Measurements from ENCODE around the gene SACM1L.

DNA sequence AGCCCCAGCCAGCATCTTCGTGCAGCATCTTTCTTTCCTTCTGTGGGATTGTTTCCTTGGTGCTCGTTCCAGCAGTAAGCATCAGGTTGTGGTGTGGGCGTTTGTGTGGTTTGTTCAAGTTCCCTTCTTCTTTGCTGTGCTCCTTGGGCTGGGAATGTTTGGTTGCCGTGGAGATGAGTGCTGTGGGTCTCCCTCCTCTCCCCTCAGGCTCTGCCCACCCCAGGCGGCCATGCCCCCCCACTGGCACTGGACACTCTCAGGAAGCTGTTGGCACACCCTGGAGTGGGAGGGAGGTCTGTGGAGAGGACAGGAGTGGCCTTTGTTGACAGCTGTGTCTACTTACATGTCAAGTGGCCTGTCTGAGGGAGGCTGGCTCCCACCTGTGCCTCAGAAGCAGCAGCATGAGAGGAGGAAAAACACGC is 46.5 kb upstream of the SACM1L start:
- TF ChIP-seq, protein P1, sequence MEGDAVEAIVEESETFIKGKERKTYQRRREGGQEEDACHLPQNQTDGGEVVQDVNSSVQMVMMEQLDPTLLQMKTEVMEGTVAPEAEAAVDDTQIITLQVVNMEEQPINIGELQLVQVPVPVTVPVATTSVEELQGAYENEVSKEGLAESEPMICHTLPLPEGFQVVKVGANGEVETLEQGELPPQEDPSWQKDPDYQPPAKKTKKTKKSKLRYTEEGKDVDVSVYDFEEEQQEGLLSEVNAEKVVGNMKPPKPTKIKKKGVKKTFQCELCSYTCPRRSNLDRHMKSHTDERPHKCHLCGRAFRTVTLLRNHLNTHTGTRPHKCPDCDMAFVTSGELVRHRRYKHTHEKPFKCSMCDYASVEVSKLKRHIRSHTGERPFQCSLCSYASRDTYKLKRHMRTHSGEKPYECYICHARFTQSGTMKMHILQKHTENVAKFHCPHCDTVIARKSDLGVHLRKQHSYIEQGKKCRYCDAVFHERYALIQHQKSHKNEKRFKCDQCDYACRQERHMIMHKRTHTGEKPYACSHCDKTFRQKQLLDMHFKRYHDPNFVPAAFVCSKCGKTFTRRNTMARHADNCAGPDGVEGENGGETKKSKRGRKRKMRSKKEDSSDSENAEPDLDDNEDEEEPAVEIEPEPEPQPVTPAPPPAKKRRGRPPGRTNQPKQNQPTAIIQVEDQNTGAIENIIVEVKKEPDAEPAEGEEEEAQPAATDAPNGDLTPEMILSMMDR (IDR thresholded peaks at IDR 0.05; ENCODE audit: poor library complexity) = no peak
- TF ChIP-seq EZH2 (IDR thresholded peaks at IDR 0.05; ENCODE audit: borderline replicate concordance) = no peak
